GM03348 (cell line): ENCODE data around the gene MXD4.
"Not testable (repeated sequence)": the region's sequence is repeated elsewhere in the genome, so short reads cannot be mapped to it uniquely, and the experiment has no call there.

Experiments
- DNase-seq: peaks from one replicate; pipeline ENCODE4 v3.0.0; 2012; ENCODE audit warnings: low spot score

Gene MXD4

GRCh38 chr4:2219233-2219760 lies 42.6 kb downstream of the MXD4 start:
- no peak for DNase-seq

GRCh38 chr4:2218436-2218835 lies 43.5 kb downstream of the MXD4 start:
- DNase-seq = no peak

GRCh38 chr4:2217726-2218125 lies 44.2 kb downstream of the MXD4 start:
- peak; percentile 18 for DNase-seq

GRCh38 chr4:2212831-2213230 lies 49.1 kb downstream of the MXD4 start:
- DNase-seq = no peak

GRCh38 chr4:2202789-2203188 lies 59.1 kb downstream of the MXD4 start:
- not testable (repeated sequence) for DNase-seq
